MM.1S (cell line): ENCODE data around the gene ASIC1.

ENCODE experiments used
- DNase-seq: peaks from one replicate; pipeline ENCODE4 v3.0.0-alpha.2; 2015
- H2AFZ ChIP-seq: fragments of 300-600 bp; sonication (generic); 2 replicates; pipeline ENCODE4 v1.6.0; 2016; ENCODE audit warnings: antibody characterized with exemption, low read length
- H3F3A ChIP-seq: fragments of 300-600 bp; sonication (generic); 2 replicates; pipeline ENCODE4 v1.6.1; 2016; ENCODE audit warnings: mild to moderate bottlenecking, antibody characterized with exemption, low read length, moderate library complexity, mixed read lengths; ENCODE audit not compliant: insufficient read depth
- H3K27ac ChIP-seq: fragments of 300-600 bp; sonication (generic); 2 replicates; pipeline ENCODE4 v1.5.1; 2016; ENCODE audit warnings: mild to moderate bottlenecking, low read length
- H3K27me3 ChIP-seq: fragments of 300-600 bp; sonication (generic); replicated peaks from 2 replicates; pipeline ENCODE4 v1.6.0; 2016; ENCODE audit warnings: low read length; ENCODE audit not compliant: insufficient read depth
- H3K36me3 ChIP-seq: fragments of 300-600 bp; sonication (generic); replicated peaks from 2 replicates; pipeline ENCODE4 v1.6.1; 2016; ENCODE audit warnings: mild to moderate bottlenecking, low read length, mixed read lengths; ENCODE audit not compliant: insufficient read depth
- H3K4me1 ChIP-seq: fragments of 300-600 bp; sonication (generic); 2 replicates; pipeline ENCODE4 v1.6.1; 2016; ENCODE audit warnings: low read length, mixed read lengths
- H3K4me2 ChIP-seq: fragments of 300-600 bp; sonication (generic); 2 replicates; pipeline ENCODE4 v1.6.0; 2016; ENCODE audit warnings: low read depth, low read length
- H3K4me3 ChIP-seq: fragments of 300-600 bp; sonication (generic); 2 replicates; pipeline ENCODE4 v1.5.1; 2016; ENCODE audit warnings: low read length, mixed read lengths
- H3K79me2 ChIP-seq: fragments of 300-600 bp; sonication (generic); 2 replicates; pipeline ENCODE4 v1.6.1; 2016; ENCODE audit warnings: mixed run types, low read length, mixed read lengths
- H3K9ac ChIP-seq: fragments of 300-600 bp; sonication (generic); 2 replicates; pipeline ENCODE4 v1.6.1; 2016; ENCODE audit warnings: low read length, mixed read lengths
- H3K9me2 ChIP-seq: fragments of 300-600 bp; sonication (generic); replicated peaks from 2 replicates; pipeline ENCODE4 v1.6.1; 2016; ENCODE audit warnings: mild to moderate bottlenecking, low read length, mixed read lengths; ENCODE audit not compliant: insufficient read depth
- H3K9me3 ChIP-seq: fragments of 300-600 bp; sonication (generic); replicated peaks from 2 replicates; pipeline ENCODE4 v1.6.1; 2016; ENCODE audit warnings: mild to moderate bottlenecking, low read length, mixed read lengths; ENCODE audit not compliant: insufficient read depth
- H4K20me1 ChIP-seq: fragments of 300-600 bp; sonication (generic); 2 replicates; pipeline ENCODE4 v1.6.1; 2016; ENCODE audit warnings: mild to moderate bottlenecking, low read length, moderate library complexity, mixed read lengths; ENCODE audit not compliant: insufficient read depth
- EZH2 ChIP-seq: fragments of 300-600 bp; sonication (generic); optimal IDR thresholded peaks from 2 replicates; pipeline ENCODE3; 2017; ENCODE audit warnings: low read depth, mild to moderate bottlenecking, antibody characterized with exemption, low read length, mixed read lengths
- EZH2phosphoT487 ChIP-seq: fragments of 300-600 bp; sonication (generic); IDR thresholded peaks from 2 replicates; pipeline ENCODE4 v1.6.1; 2018; ENCODE audit warnings: antibody characterized with exemption, low read length
- TF ChIP-seq, protein P1 (sequence below): fragments of 300-600 bp; sonication (generic); IDR thresholded peaks from 2 replicates; pipeline ENCODE4 v1.5.1; 2016; ENCODE audit warnings: antibody characterized with exemption, low read length, mixed read lengths

The ASIC1 gene

DNA sequence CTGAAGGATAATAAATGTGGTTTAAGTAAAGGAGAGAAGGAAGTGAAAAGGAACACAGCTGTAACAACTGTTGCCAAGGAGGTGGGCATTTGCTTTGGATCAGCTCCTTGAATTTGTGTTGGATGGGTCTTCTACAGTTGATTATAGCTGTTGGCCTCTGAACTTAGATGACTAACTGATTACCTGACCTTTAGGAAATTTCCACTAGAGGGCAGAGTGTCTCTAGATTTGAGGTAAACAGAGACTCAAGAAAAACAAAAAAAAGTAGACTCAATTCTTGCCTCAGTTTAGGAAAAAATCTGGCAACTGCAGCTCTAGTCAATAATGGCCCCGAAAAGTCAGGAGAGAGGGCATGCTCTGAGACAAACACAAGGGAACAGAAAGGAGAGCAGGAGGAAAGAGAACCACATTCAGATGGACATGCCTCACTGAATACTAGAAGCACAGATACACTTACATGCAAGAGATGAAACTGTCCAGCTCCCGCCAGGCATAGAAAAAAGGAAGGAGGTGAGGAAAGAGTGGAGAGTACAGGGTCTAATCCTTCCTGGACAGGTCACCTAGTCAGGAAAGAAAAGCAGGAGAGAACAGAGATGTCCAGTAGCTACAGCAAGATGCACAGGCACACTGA, 75.2 kb downstream of the ASIC1 start:
- Histone ChIP-seq H4K20me1 (no peaks in the 10 kb centered on the region), H3K4me2 (no peak overlapping the region), H3F3A (no peaks in the 10 kb centered on the region), H2AFZ (no peak overlapping the region), H3K36me3 (no peaks in the 10 kb centered on the region; the same call in 1 of the 2 replicates), H3K9me2 (no peaks in the 10 kb centered on the region), H3K79me2 (no peaks in the 10 kb centered on the region), H3K27me3 (no peaks in the 10 kb centered on the region), H3K9ac (no peak overlapping the region), H3K4me3 (no peak overlapping the region), H3K9me3 (no peaks in the 10 kb centered on the region), H3K4me1 (no peaks in the 10 kb centered on the region), H3K27ac (no peak overlapping the region)
- no peak for TF ChIP-seq EZH2
- TF ChIP-seq, protein P1, sequence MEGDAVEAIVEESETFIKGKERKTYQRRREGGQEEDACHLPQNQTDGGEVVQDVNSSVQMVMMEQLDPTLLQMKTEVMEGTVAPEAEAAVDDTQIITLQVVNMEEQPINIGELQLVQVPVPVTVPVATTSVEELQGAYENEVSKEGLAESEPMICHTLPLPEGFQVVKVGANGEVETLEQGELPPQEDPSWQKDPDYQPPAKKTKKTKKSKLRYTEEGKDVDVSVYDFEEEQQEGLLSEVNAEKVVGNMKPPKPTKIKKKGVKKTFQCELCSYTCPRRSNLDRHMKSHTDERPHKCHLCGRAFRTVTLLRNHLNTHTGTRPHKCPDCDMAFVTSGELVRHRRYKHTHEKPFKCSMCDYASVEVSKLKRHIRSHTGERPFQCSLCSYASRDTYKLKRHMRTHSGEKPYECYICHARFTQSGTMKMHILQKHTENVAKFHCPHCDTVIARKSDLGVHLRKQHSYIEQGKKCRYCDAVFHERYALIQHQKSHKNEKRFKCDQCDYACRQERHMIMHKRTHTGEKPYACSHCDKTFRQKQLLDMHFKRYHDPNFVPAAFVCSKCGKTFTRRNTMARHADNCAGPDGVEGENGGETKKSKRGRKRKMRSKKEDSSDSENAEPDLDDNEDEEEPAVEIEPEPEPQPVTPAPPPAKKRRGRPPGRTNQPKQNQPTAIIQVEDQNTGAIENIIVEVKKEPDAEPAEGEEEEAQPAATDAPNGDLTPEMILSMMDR = peak; percentile 48
- TF ChIP-seq EZH2phosphoT487 = no peak
- peak; percentile 15 for DNase-seq
